NK-92 treated with Interleukin-12 subunit alpha and Interleukin-12 subunit beta, amount 100 ng/mL, for 24 hours (cell line): ENCODE results near the gene AKT2.
"Not testable (repeated sequence)": the region's sequence is repeated elsewhere in the genome, so short reads cannot be mapped to it uniquely, and the experiment has no call there.

ENCODE experiments used
- DNase-seq: peaks from one replicate; lab custom pipeline; 2025; lab: John Stamatoyannopoulos, UW

AKT2 gene

GRCh38 chr19:40234429-40235237 lies 50.5 kb downstream of the AKT2 start:
- no peak for DNase-seq

- no peak for DNase-seq
These were observed 51.2 kb downstream of the AKT2 start for GRCh38 chr19:40233811-40234389.

GRCh38 chr19:40232949-40233810 lies 52.0 kb downstream of the AKT2 start:
- DNase-seq = no peak

GRCh38 chr19:40232479-40232878 lies 52.7 kb downstream of the AKT2 start:
- no peak for DNase-seq

GRCh38 chr19:40231544-40232424 lies 53.4 kb downstream of the AKT2 start:
- no peak for DNase-seq

- DNase-seq = no peak
These were observed 54.1 kb downstream of the AKT2 start for GRCh38 chr19:40231057-40231456.

- DNase-seq = no peak
These were observed 55.2 kb downstream of the AKT2 start for GRCh38 chr19:40229926-40230417.

GRCh38 chr19:40229484-40229883 lies 55.7 kb downstream of the AKT2 start:
- DNase-seq = no peak

- DNase-seq = no peak
These were observed 56.3 kb downstream of the AKT2 start for GRCh38 chr19:40228863-40229262.

- no peak for DNase-seq
These were observed 56.8 kb downstream of the AKT2 start for GRCh38 chr19:40228346-40228745.

GRCh38 chr19:40225440-40226305 lies 59.5 kb downstream of the AKT2 start:
- DNase-seq = no peak

GRCh38 chr19:40224342-40225150 lies 60.6 kb downstream of the AKT2 start:
- no peak for DNase-seq

GRCh38 chr19:40223135-40223822 lies 61.9 kb downstream of the AKT2 start:
- DNase-seq = no peak

- peak; percentile 37 for DNase-seq
These were observed 63.1 kb downstream of the AKT2 start for GRCh38 chr19:40221858-40222619.

GRCh38 chr19:40220674-40221073 lies 64.5 kb downstream of the AKT2 start:
- DNase-seq = no peak

- DNase-seq = peak; percentile 16
These were observed 65.3 kb downstream of the AKT2 start for GRCh38 chr19:40219721-40220276.

- DNase-seq = not testable (repeated sequence)
These were observed 66.1 kb downstream of the AKT2 start for GRCh38 chr19:40219029-40219428.
